ENCODE data around the gene PRSS2.
"Not testable (repeated sequence)": the region's sequence is repeated elsewhere in the genome, so short reads cannot be mapped to it uniquely, and the experiment has no call there.

Gene PRSS2

GRCh38 chr7:142745745-142746144 is 25.0 kb upstream of the PRSS2 start:
- no peak overlapping the region for H3K27ac ChIP-seq

GRCh38 chr7:142746264-142746663 is 24.5 kb upstream of the PRSS2 start:
- TF ChIP-seq EZH2 (IDR thresholded peaks at IDR 0.05) (no peak), POLR2AphosphoS5 (IDR thresholded peaks at IDR 0.05; ENCODE audit: borderline replicate concordance, low read depth, low read length) (no peak), FOXP2 (optimal IDR thresholded peaks at IDR 0.05; ENCODE audit: control extremely low read depth, extremely low read length, insufficient read depth) (no peak)
- Histone ChIP-seq H3K36me3 (ENCODE audit: insufficient read depth, low read length) (no peaks in the 10 kb centered on the region), H3K9me3 (ENCODE audit: low read depth, low read length) (no peaks in the 10 kb centered on the region), H3K27ac (no peak overlapping the region), H3K4me3 (no peak overlapping the region), H3K9ac (ENCODE audit: insufficient read length) (no peak overlapping the region)
- no peak for DNase-seq (ENCODE audit: low read depth, low spot score)

More at GRCh38 chr7:142745745-142746144, 25.0 kb upstream of the PRSS2 start:
- TF ChIP-seq EZH2 (IDR thresholded peaks at IDR 0.05): no peak
- TF ChIP-seq POLR2AphosphoS5 (IDR thresholded peaks at IDR 0.05; ENCODE audit: borderline replicate concordance, low read depth, low read length): no peak
- no peak for TF ChIP-seq FOXP2 (optimal IDR thresholded peaks at IDR 0.05; ENCODE audit: control extremely low read depth, extremely low read length, insufficient read depth)
- H3K36me3 ChIP-seq (ENCODE audit: insufficient read depth, low read length): no peaks in the 10 kb centered on the region
- H3K9ac ChIP-seq (ENCODE audit: insufficient read length): no peak overlapping the region
- DNase-seq (ENCODE audit: low read depth, low spot score): no peak
- H3K9me3 ChIP-seq (ENCODE audit: low read depth, low read length): no peaks in the 10 kb centered on the region
- no peak overlapping the region for H3K4me3 ChIP-seq

GRCh38 chr7:142748410-142748809 is 22.4 kb upstream of the PRSS2 start:
- not testable (repeated sequence) for H3K27ac ChIP-seq; H3K9ac ChIP-seq (ENCODE audit: insufficient read length); H3K9me3 ChIP-seq (ENCODE audit: low read depth, low read length); H3K36me3 ChIP-seq (ENCODE audit: insufficient read depth, low read length); H3K4me3 ChIP-seq; DNase-seq (ENCODE audit: low read depth, low spot score)

GRCh38 chr7:142749218-142749993 is 21.4 kb upstream of the PRSS2 start, which contains the start of gene PRSS1:
Gene PRSS1, plus strand, starts transcription at chr7:142749472. Its CDS starts 13 bp downstream, at chr7:142749485.
- no peak for DNase-seq (ENCODE audit: low read depth, low spot score)
- H3K9me3 ChIP-seq (ENCODE audit: low read depth, low read length): no peaks in the 10 kb centered on the region
- no peak within 1 kb of the TSS for H3K27ac ChIP-seq
- no peak within 1 kb of the TSS for H3K9ac ChIP-seq (ENCODE audit: insufficient read length)
- H3K4me3 ChIP-seq: no peak within 1 kb of the TSS
- H3K36me3 ChIP-seq (ENCODE audit: insufficient read depth, low read length): no peaks in the 10 kb centered on the region
- no peak for TF ChIP-seq POLR2AphosphoS5 (IDR thresholded peaks at IDR 0.05; ENCODE audit: borderline replicate concordance, low read depth, low read length)
- TF ChIP-seq EZH2 (IDR thresholded peaks at IDR 0.05): no peak
- TF ChIP-seq FOXP2 (optimal IDR thresholded peaks at IDR 0.05; ENCODE audit: control extremely low read depth, extremely low read length, insufficient read depth): no peak

- DNase-seq (ENCODE audit: low read depth, low spot score): no peak
- H3K9me3 ChIP-seq (ENCODE audit: low read depth, low read length): no peaks in the 10 kb centered on the region
- no peak overlapping the region for H3K9ac ChIP-seq (ENCODE audit: insufficient read length)
- no peak overlapping the region for H3K4me3 ChIP-seq
- H3K27ac ChIP-seq: no peak overlapping the region
- TF ChIP-seq POLR2AphosphoS5 (IDR thresholded peaks at IDR 0.05; ENCODE audit: borderline replicate concordance, low read depth, low read length): no peak
- no peak for TF ChIP-seq EZH2 (IDR thresholded peaks at IDR 0.05)
- no peak for TF ChIP-seq FOXP2 (optimal IDR thresholded peaks at IDR 0.05; ENCODE audit: control extremely low read depth, extremely low read length, insufficient read depth)
- H3K36me3 ChIP-seq (ENCODE audit: insufficient read depth, low read length): no peaks in the 10 kb centered on the region
Observed at GRCh38 chr7:142750321-142750938, 20.3 kb upstream of the PRSS2 start.

- H3K4me3 ChIP-seq; H3K27ac ChIP-seq; H3K36me3 ChIP-seq (ENCODE audit: insufficient read depth, low read length); H3K9ac ChIP-seq (ENCODE audit: insufficient read length); H3K9me3 ChIP-seq (ENCODE audit: low read depth, low read length); DNase-seq (ENCODE audit: low read depth, low spot score): not testable (repeated sequence)
Observed at GRCh38 chr7:142751526-142752175, 19.1 kb upstream of the PRSS2 start.

- Histone ChIP-seq H3K9ac (ENCODE audit: insufficient read length) (no peak overlapping the region), H3K27ac (no peak overlapping the region), H3K9me3 (ENCODE audit: low read depth, low read length) (no peaks in the 10 kb centered on the region), H3K36me3 (ENCODE audit: insufficient read depth, low read length) (no peaks in the 10 kb centered on the region), H3K4me3 (no peak overlapping the region)
- no peak for TF ChIP-seq FOXP2 (optimal IDR thresholded peaks at IDR 0.05; ENCODE audit: control extremely low read depth, extremely low read length, insufficient read depth)
- TF ChIP-seq POLR2AphosphoS5 (IDR thresholded peaks at IDR 0.05; ENCODE audit: borderline replicate concordance, low read depth, low read length): no peak
- TF ChIP-seq EZH2 (IDR thresholded peaks at IDR 0.05): no peak
- DNase-seq (ENCODE audit: low read depth, low spot score): no peak
Observed at GRCh38 chr7:142752376-142753225, 18.2 kb upstream of the PRSS2 start.

- no peak overlapping the region for H3K27ac ChIP-seq
- H3K9me3 ChIP-seq (ENCODE audit: low read depth, low read length): no peaks in the 10 kb centered on the region
- no peak overlapping the region for H3K4me3 ChIP-seq
- TF ChIP-seq POLR2AphosphoS5 (IDR thresholded peaks at IDR 0.05; ENCODE audit: borderline replicate concordance, low read depth, low read length) (no peak), FOXP2 (optimal IDR thresholded peaks at IDR 0.05; ENCODE audit: control extremely low read depth, extremely low read length, insufficient read depth) (no peak), EZH2 (IDR thresholded peaks at IDR 0.05) (no peak)
- no peak for DNase-seq (ENCODE audit: low read depth, low spot score)
- no peak overlapping the region for H3K9ac ChIP-seq (ENCODE audit: insufficient read length)
- no peaks in the 10 kb centered on the region for H3K36me3 ChIP-seq (ENCODE audit: insufficient read depth, low read length)
Observed at GRCh38 chr7:142753366-142753765, 17.4 kb upstream of the PRSS2 start.

GRCh38 chr7:142753925-142754491 is 16.8 kb upstream of the PRSS2 start:
- H3K9me3 ChIP-seq (ENCODE audit: low read depth, low read length); H3K36me3 ChIP-seq (ENCODE audit: insufficient read depth, low read length); H3K4me3 ChIP-seq; DNase-seq (ENCODE audit: low read depth, low spot score); H3K27ac ChIP-seq; H3K9ac ChIP-seq (ENCODE audit: insufficient read length): not testable (repeated sequence)
